Smooth muscle cell (in vitro differentiated cells): Measurements from ENCODE around the gene TCERG1. TPM values are rescaled to one million over a fixed set of nuclear protein-coding genes. Genes with fewer than 3 reads are reported as not detected.

ENCODE experiments used
- DNase-seq: peaks from one replicate; lab custom pipeline; 2025; ENCODE audit not compliant: unreplicated experiment; lab: John Stamatoyannopoulos, UW
- H2AFZ ChIP-seq: fragments of 200-600 bp; sonication (generic); 2 replicates; pipeline ENCODE4 v1.6.0; 2016; ENCODE audit warnings: antibody characterized with exemption, low read depth, mild to moderate bottlenecking
- H3F3A ChIP-seq: fragments of 200-600 bp; sonication (generic); 2 replicates; pipeline ENCODE4 v1.6.0; 2017; ENCODE audit warnings: antibody characterized with exemption, low read depth
- H3K27ac ChIP-seq: fragments of 200-600 bp; sonication (generic); 2 replicates; pipeline ENCODE4 v1.5.1; 2016; ENCODE audit warnings: low read depth, mild to moderate bottlenecking
- H3K27me3 ChIP-seq: fragments of 200-600 bp; sonication (generic); 2 replicates; pipeline ENCODE4 v1.6.1; 2016; ENCODE audit warnings: low read depth, mild to moderate bottlenecking
- H3K36me3 ChIP-seq: fragments of 200-600 bp; sonication (generic); 2 replicates; pipeline ENCODE4 v1.5.1; 2016; ENCODE audit warnings: low read depth
- H3K4me1 ChIP-seq: fragments of 200-600 bp; sonication (generic); 2 replicates; pipeline ENCODE4 v1.5.1; 2016; ENCODE audit warnings: low read depth
- H3K4me2 ChIP-seq: fragments of 200-600 bp; sonication (generic); 2 replicates; pipeline ENCODE4 v1.6.0; 2016; ENCODE audit warnings: mild to moderate bottlenecking
- H3K4me3 ChIP-seq: fragments of 200-600 bp; sonication (generic); 2 replicates; pipeline ENCODE4 v1.5.1; 2016; ENCODE audit warnings: mild to moderate bottlenecking
- H3K79me2 ChIP-seq: fragments of 200-600 bp; sonication (generic); 2 replicates; pipeline ENCODE4 v1.6.0; 2016; ENCODE audit warnings: low read depth, mild to moderate bottlenecking
- H3K9ac ChIP-seq: fragments of 200-600 bp; sonication (generic); 2 replicates; pipeline ENCODE4 v1.6.0; 2016; ENCODE audit warnings: low read depth
- H3K9me3 ChIP-seq: fragments of 200-600 bp; sonication (generic); replicated peaks from 2 replicates; pipeline ENCODE4 v1.5.1; 2016; ENCODE audit warnings: low read depth
- H4K20me1 ChIP-seq: fragments of 200-600 bp; sonication (generic); 2 replicates; pipeline ENCODE4 v1.6.0; 2016; ENCODE audit warnings: low read depth
- CTCF ChIP-seq: fragments of 200-600 bp; sonication (generic); IDR thresholded peaks from 2 replicates; pipeline ENCODE4 v1.5.1; 2017; ENCODE audit warnings: borderline replicate concordance, mild to moderate bottlenecking, antibody characterized with exemption; ENCODE audit not compliant: insufficient read depth, poor library complexity, severe bottlenecking
- WGBS: methylation state at CpG from one replicate; pipeline ENCODE4 v1.1.7; 2016; ENCODE audit warnings: low lambda C conversion rate; 5-methylcytosine and 5-hydroxymethylcytosine counted together
- polyA plus RNA-seq: library from polyadenylated mRNA; unstranded; fragments of >200 nt; fragmentation: Nextera tagmentation; extraction: Ambion mirVana; gene quantifications from 2 replicates; pipeline ENCODE4 v1.2.1, GENCODE V29; 2016
- total RNA-seq: library from RNA; depleted of rRNA; stranded (reverse); fragments of >200 nt; gene quantifications from 2 replicates; pipeline ENCODE4 v1.2.3, GENCODE V29; 2014

TCERG1 gene
- total and polyA plus RNA-seq, 2 experiments from 2014 or later: 48.8 to 87.5 TPM

- 79% methylated on average over 2 of the region's 2 CpGs for WGBS
- TF ChIP-seq CTCF: no peak
- Histone ChIP-seq H3K9ac (no peak overlapping the region), H3K27ac (no peak overlapping the region), H3K27me3 (no peaks in the 10 kb centered on the region), H2AFZ (no peak overlapping the region), H3K4me2 (no peak overlapping the region), H3K4me3 (no peak overlapping the region), H3K36me3 (no peaks in the 10 kb centered on the region), H3K4me1 (no peaks in the 10 kb centered on the region), H3F3A (no peaks in the 10 kb centered on the region), H3K9me3 (no peaks in the 10 kb centered on the region), H4K20me1 (no peaks in the 10 kb centered on the region), H3K79me2 (no peaks in the 10 kb centered on the region)
- DNase-seq: no peak
These were observed 93.3 kb downstream of the TCERG1 start for GRCh38 chr5:146540414-146540813.

GRCh38 chr5:146541958-146542849, 95.1 kb downstream of the TCERG1 start:
- no peaks in the 10 kb centered on the region for H3K4me1 ChIP-seq
- H2AFZ ChIP-seq: no peak overlapping the region
- H3K9me3 ChIP-seq: no peaks in the 10 kb centered on the region
- H3K4me2 ChIP-seq: no peak overlapping the region
- no peak overlapping the region for H3K9ac ChIP-seq
- 37% methylated on average over 16 of the region's 16 CpGs for WGBS
- TF ChIP-seq CTCF: peak; percentile 82
- no peaks in the 10 kb centered on the region for H4K20me1 ChIP-seq
- no peak overlapping the region for H3K27ac ChIP-seq
- peak; percentile 13 for DNase-seq
- H3K36me3 ChIP-seq: no peaks in the 10 kb centered on the region
- H3K27me3 ChIP-seq: no peaks in the 10 kb centered on the region
- H3K79me2 ChIP-seq: no peaks in the 10 kb centered on the region
- H3K4me3 ChIP-seq: no peak overlapping the region
- no peaks in the 10 kb centered on the region for H3F3A ChIP-seq

- no peaks in the 10 kb centered on the region for H3K4me1 ChIP-seq
- no peak overlapping the region for H3K27ac ChIP-seq
- DNase-seq: no peak
- H3K4me3 ChIP-seq: no peak overlapping the region
- no peak for TF ChIP-seq CTCF
- H3F3A ChIP-seq: no peaks in the 10 kb centered on the region
- no peaks in the 10 kb centered on the region for H4K20me1 ChIP-seq
- H3K27me3 ChIP-seq: no peaks in the 10 kb centered on the region
- no peaks in the 10 kb centered on the region for H3K9me3 ChIP-seq
- H3K9ac ChIP-seq: no peak overlapping the region
- H2AFZ ChIP-seq: no peak overlapping the region
- H3K36me3 ChIP-seq: no peaks in the 10 kb centered on the region
- H3K4me2 ChIP-seq: no peak overlapping the region
- no peaks in the 10 kb centered on the region for H3K79me2 ChIP-seq
These were observed 97.1 kb downstream of the TCERG1 start for GRCh38 chr5:146544232-146544631.

- Histone ChIP-seq H3K79me2 (no peaks in the 10 kb centered on the region), H3K36me3 (no peaks in the 10 kb centered on the region), H3K9ac (no peak overlapping the region), H3K4me1 (no peaks in the 10 kb centered on the region), H3K27ac (no peak overlapping the region), H3K4me2 (no peak overlapping the region), H3F3A (no peaks in the 10 kb centered on the region), H2AFZ (no peak overlapping the region), H3K9me3 (no peaks in the 10 kb centered on the region), H3K4me3 (no peak overlapping the region), H4K20me1 (no peaks in the 10 kb centered on the region), H3K27me3 (no peaks in the 10 kb centered on the region)
- WGBS: 79% methylated on average over 2 of the region's 2 CpGs
- DNase-seq: no peak
- no peak for TF ChIP-seq CTCF
These were observed 101.8 kb downstream of the TCERG1 start for GRCh38 chr5:146548781-146549449.
